ENCODE results near the gene VIL1. TPM values are rescaled to one million over a fixed set of nuclear protein-coding genes. Genes with fewer than 3 reads are reported as not detected.

The VIL1 gene
- polyA plus RNA-seq, 1 donor (not counting 4 experiments of a cell fraction or from before 2014, with no cell fraction given): not detected

DNA sequence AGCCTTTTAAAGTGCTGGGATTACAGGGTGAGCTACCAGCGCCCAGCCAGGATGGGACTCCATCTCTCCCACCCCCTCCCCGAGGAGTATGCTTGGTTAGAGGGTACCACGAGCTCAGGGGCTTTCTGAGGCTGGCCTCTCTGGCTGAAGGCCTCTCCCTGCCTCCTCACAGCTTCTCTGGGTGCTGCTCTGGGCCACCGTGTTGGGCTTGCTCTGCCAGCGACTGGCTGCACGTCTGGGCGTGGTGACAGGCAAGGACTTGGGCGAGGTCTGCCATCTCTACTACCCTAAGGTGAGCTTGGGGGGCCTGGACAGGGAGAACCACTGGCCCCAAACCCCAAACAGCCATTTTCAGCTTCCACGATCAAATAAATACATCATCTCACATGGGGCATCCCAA, 33.9 kb upstream of the VIL1 start:
- FAIRE-seq: no peak
- H3K9ac ChIP-seq (ENCODE audit: control insufficient read depth, extremely low read depth, insufficient read depth, low read length): no peak overlapping the region
- H3K27me3 ChIP-seq (ENCODE audit: control insufficient read depth, extremely low read depth, insufficient read depth, low read length): peaks cover 16% of the 10 kb centered on the region
- H4K20me1 ChIP-seq (ENCODE audit: control insufficient read depth, extremely low read depth, insufficient read depth, low read length): no peaks in the 10 kb centered on the region
- no peaks in the 10 kb centered on the region for H3K9me3 ChIP-seq (ENCODE audit: control insufficient read depth, low read depth, low read length)
- H3K36me3 ChIP-seq (ENCODE audit: control insufficient read depth in 2 of 2, extremely low read depth in 1 of 2, insufficient read depth in 2 of 2, low read length in 2 of 2): no peaks in the 10 kb centered on the region
- H3K4me3 ChIP-seq (ENCODE audit: control insufficient read depth in 2 of 3, extremely low read depth in 1 of 3, insufficient read depth in 2 of 3, low read depth in 1 of 3, low read length in 3 of 3): no peak overlapping the region
- no peak for TF ChIP-seq EZH2 (IDR thresholded peaks at IDR 0.05; ENCODE audit: low read length)
- TF ChIP-seq, protein P1, sequence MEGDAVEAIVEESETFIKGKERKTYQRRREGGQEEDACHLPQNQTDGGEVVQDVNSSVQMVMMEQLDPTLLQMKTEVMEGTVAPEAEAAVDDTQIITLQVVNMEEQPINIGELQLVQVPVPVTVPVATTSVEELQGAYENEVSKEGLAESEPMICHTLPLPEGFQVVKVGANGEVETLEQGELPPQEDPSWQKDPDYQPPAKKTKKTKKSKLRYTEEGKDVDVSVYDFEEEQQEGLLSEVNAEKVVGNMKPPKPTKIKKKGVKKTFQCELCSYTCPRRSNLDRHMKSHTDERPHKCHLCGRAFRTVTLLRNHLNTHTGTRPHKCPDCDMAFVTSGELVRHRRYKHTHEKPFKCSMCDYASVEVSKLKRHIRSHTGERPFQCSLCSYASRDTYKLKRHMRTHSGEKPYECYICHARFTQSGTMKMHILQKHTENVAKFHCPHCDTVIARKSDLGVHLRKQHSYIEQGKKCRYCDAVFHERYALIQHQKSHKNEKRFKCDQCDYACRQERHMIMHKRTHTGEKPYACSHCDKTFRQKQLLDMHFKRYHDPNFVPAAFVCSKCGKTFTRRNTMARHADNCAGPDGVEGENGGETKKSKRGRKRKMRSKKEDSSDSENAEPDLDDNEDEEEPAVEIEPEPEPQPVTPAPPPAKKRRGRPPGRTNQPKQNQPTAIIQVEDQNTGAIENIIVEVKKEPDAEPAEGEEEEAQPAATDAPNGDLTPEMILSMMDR (optimal IDR thresholded peaks at IDR 0.05 in 1 of 3, IDR thresholded peaks at IDR 0.05 in 1 of 3, conservative IDR thresholded peaks at IDR 0.05 in 1 of 3; ENCODE audit: extremely low read depth in 1 of 3, insufficient read depth in 2 of 3, low read length in 3 of 3): no peak
- H2AFZ ChIP-seq (ENCODE audit: control insufficient read depth, low read length): no peak overlapping the region
- no peaks in the 10 kb centered on the region for H3K79me2 ChIP-seq (ENCODE audit: control insufficient read depth, insufficient read depth, low read length)
- no peak for DNase-seq (ENCODE audit: low read depth, low spot score)
- H3K4me2 ChIP-seq (ENCODE audit: control insufficient read depth, extremely low read depth, insufficient read depth, low read depth, low read length): no peak overlapping the region
- peaks cover 20% of the 10 kb centered on the region for H3K4me1 ChIP-seq (ENCODE audit: control insufficient read depth, extremely low read depth, insufficient read depth, low read length)
- no peak overlapping the region for H3K27ac ChIP-seq (ENCODE audit: control insufficient read depth, insufficient read depth, low read length)
- H3K9me1 ChIP-seq (ENCODE audit: control insufficient read depth, extremely low read depth, insufficient read depth, low read length): no peaks in the 10 kb centered on the region
- dilution Hi-C loops (cut with MboI; ENCODE audit: extremely low pct_ligation_motif_present, low sequenced_read_pairs): no loop called here

DNA sequence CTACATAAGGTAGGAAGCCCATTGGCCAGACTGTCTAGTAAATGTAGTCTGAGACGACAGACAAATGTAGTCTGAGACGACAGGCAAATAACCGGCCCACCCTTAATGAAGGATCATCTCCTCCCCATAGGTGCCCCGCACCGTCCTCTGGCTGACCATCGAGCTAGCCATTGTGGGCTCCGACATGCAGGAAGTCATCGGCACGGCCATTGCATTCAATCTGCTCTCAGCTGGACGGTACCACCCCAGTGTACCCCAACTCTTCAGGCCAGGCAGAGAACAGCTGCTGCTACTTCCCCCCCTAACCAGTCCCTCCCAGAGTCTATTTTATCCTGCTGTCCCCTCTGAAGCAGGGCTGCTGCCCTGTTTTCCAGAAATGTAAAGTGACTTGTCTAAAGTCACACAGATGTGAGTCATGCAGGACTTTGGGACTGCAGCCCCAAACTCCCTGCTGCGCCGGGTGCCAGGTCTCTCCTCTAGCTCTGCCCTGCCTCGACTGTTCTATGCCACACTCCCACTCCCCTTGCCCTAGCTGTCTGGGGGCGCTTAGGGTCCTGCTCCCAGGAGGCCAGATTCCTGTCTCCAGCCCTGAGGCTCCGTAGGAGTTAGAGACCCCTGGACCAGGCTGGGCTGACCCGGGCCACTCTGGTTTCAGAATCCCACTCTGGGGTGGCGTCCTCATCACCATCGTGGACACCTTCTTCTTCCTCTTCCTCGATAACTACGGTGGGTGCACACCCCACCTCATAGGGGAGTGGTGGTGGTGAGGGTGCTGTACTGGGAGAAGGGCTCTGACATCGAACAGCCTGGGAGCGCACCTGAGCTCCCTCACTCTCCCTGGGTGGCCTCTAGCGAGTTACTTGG, 32.2 kb upstream of the VIL1 start:
- DNase-seq (ENCODE audit: low read depth, low spot score) (no peak), FAIRE-seq (no peak)
- Histone ChIP-seq H4K20me1 (ENCODE audit: control insufficient read depth, extremely low read depth, insufficient read depth, low read length) (no peaks in the 10 kb centered on the region), H3K79me2 (ENCODE audit: control insufficient read depth, insufficient read depth, low read length) (no peaks in the 10 kb centered on the region), H3K4me2 (ENCODE audit: control insufficient read depth, extremely low read depth, insufficient read depth, low read depth, low read length) (peak overlapping the region; percentile 66), H2AFZ (ENCODE audit: control insufficient read depth, low read length) (no peak overlapping the region), H3K27ac (ENCODE audit: control insufficient read depth, insufficient read depth, low read length) (no peak overlapping the region), H3K9ac (ENCODE audit: control insufficient read depth, extremely low read depth, insufficient read depth, low read length) (no peak overlapping the region), H3K9me1 (ENCODE audit: control insufficient read depth, extremely low read depth, insufficient read depth, low read length) (no peaks in the 10 kb centered on the region), H3K4me1 (ENCODE audit: control insufficient read depth, extremely low read depth, insufficient read depth, low read length) (peaks cover 20% of the 10 kb centered on the region), H3K27me3 (ENCODE audit: control insufficient read depth, extremely low read depth, insufficient read depth, low read length) (peaks cover 13% of the 10 kb centered on the region), H3K4me3 (ENCODE audit: control insufficient read depth in 2 of 3, extremely low read depth in 1 of 3, insufficient read depth in 2 of 3, low read depth in 1 of 3, low read length in 3 of 3) (no peak overlapping the region), H3K9me3 (ENCODE audit: control insufficient read depth, low read depth, low read length) (no peaks in the 10 kb centered on the region), H3K36me3 (ENCODE audit: control insufficient read depth in 2 of 2, extremely low read depth in 1 of 2, insufficient read depth in 2 of 2, low read length in 2 of 2) (no peaks in the 10 kb centered on the region)
- dilution Hi-C loops (cut with MboI; ENCODE audit: extremely low pct_ligation_motif_present, low sequenced_read_pairs): no loop called here
- TF ChIP-seq, protein P1 (optimal IDR thresholded peaks at IDR 0.05 in 1 of 3, IDR thresholded peaks at IDR 0.05 in 1 of 3, conservative IDR thresholded peaks at IDR 0.05 in 1 of 3; ENCODE audit: extremely low read depth in 1 of 3, insufficient read depth in 2 of 3, low read length in 3 of 3): no peak
